ENCODE data around the gene FBXW11.

DNA sequence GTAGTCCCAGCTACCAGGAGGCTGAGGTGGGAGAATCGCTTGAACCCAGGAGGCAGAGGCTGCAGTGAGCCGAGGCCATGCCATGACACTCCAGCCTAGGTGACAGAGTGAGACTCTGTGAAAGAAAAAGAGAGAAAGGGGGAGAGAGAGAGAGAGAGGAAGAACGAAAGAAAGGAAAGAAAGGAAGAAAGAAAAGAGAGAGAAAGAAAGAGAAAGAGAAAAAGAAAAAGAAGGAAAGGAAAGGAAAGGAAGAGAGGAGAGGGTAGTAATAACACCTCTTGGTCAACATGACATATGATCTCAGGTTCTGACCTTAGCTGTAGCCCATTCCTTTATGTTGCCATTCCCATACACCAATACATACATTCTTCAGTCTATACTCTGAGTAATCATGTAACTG lies 14.1 kb downstream of the FBXW11 start:
- TF ChIP-seq POLR2AphosphoS5 (IDR thresholded peaks at IDR 0.05; ENCODE audit: low read depth, low read length) = no peak
- TF ChIP-seq POLR2A (IDR thresholded peaks at IDR 0.05; ENCODE audit: low read depth, low read length) = no peak

Data from GM12892 (cell line).